ENCODE data around the gene PARM1. TPM values are rescaled to one million over a fixed set of nuclear protein-coding genes. Genes with fewer than 3 reads are reported as not detected.

PARM1 gene
- total and polyA plus RNA-seq, 2 of the 4 experiments (the other 2 are of a cell fraction) = 0.07 to 0.18 TPM

DNA sequence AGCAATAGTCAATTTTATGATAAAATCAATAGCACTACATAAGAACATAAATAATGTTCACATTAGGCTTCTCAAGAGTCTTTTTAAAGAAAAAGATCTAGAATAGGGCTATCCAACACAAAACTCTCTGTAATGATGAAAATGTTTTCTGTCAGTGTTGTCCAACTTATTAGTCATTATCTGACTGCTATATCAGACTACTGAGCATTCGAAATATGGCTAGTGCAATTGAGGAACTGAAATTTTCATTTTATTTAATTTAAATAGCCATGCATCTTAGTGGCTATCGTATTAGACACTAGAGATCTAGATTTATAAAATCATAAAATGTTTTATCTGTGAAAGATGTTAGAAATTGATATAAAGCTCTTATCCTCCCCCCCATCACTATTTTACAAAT, 26.0 kb downstream of the PARM1 start:
- Histone ChIP-seq H3K23ac (ENCODE audit: low read depth, low read length) (no peak overlapping the region), H3K27me3 (ENCODE audit: control insufficient read depth, insufficient read depth, low read length) (no peaks in the 10 kb centered on the region), H3K14ac (replicated peaks; ENCODE audit: low read depth, low read length) (no peak overlapping the region), H2BK120ac (ENCODE audit: low read depth, low read length) (no peak overlapping the region), H2BK15ac (ENCODE audit: low read depth, low read length) (no peak overlapping the region), H4K8ac (ENCODE audit: low read depth in 2 of 2, low read length in 2 of 2) (no peak overlapping the region), H4K5ac (ENCODE audit: low read depth, low read length) (no peak overlapping the region), H4K20me1 (ENCODE audit: insufficient read depth, low read length) (no peaks in the 10 kb centered on the region), H3K56ac (ENCODE audit: extremely low read depth, insufficient read depth, low read length) (no peak overlapping the region), H3K18ac (ENCODE audit: low read depth, low read length) (no peak overlapping the region), H3K4me3 (ENCODE audit: insufficient read depth, low read depth, low read length) (no peak overlapping the region), H3K4me2 (ENCODE audit: low read depth, low read length) (no peak overlapping the region), H3K36me3 (ENCODE audit: control insufficient read depth, insufficient read depth, low read length) (no peaks in the 10 kb centered on the region), H2BK20ac (ENCODE audit: low read depth, low read length) (no peak overlapping the region), H3K4ac (ENCODE audit: low read depth, low read length) (no peak overlapping the region), H2AK5ac (ENCODE audit: low read depth, low read length) (no peak overlapping the region), H3K9me1 (ENCODE audit: insufficient read depth, low read length) (no peaks in the 10 kb centered on the region), H4K91ac (ENCODE audit: insufficient read depth, low read depth, low read length) (no peak overlapping the region), H2AFZ (replicated peaks; ENCODE audit: low read length, poor library complexity) (no peak overlapping the region), H3K9ac (ENCODE audit: low read depth, low read length) (no peak overlapping the region), H3K9me3 (ENCODE audit: control insufficient read depth, insufficient read depth, low read length) (no peaks in the 10 kb centered on the region), H3K4me1 (ENCODE audit: control insufficient read depth, insufficient read depth, low read length) (no peaks in the 10 kb centered on the region), H3K79me1 (ENCODE audit: low read depth in 1 of 2, low read length in 2 of 2) (no peaks in the 10 kb centered on the region), H2AK9ac (replicated peaks; ENCODE audit: low read depth, low read length, poor library complexity) (no peak overlapping the region), H3K27ac (ENCODE audit: insufficient read depth, low read length) (no peak overlapping the region), H2BK5ac (ENCODE audit: low read depth, low read length, poor library complexity, severe bottlenecking) (no peak overlapping the region)
- BruUV-seq (replicated peaks) = no TSS peak
- POLR2A ChIA-PET (ENCODE audit: unreplicated experiment) = no interaction called here
- no CpG with 5 or more reads among the region's 2 CpGs for WGBS, 2 experiments (ENCODE audit: extremely low coverage in 2 of 2, insufficient read length in 1 of 2)
- DNase-seq = no peak
- no peak for ATAC-seq (ENCODE audit: low read depth)
- intact Hi-C loops (cut with micrococcal nuclease) (no loop called here), in situ Hi-C loops (cut with MboI; ENCODE audit: low sequenced_read_pairs) (no loop called here), dilution Hi-C loops (cut with HindIII; ENCODE audit: low sequenced_read_pairs, unreplicated experiment) (no loop called here)
- no peak for TF ChIP-seq NFE2L2 (IDR thresholded peaks at IDR 0.05; ENCODE audit: low read depth, low read length)
- no peak for TF ChIP-seq RFX5 (IDR thresholded peaks at IDR 0.05; ENCODE audit: low read depth, low read length)
- no peak for TF ChIP-seq RCOR1 (IDR thresholded peaks at IDR 0.05; ENCODE audit: insufficient replicate concordance, low read length)
- TF ChIP-seq MXI1 (IDR thresholded peaks at IDR 0.05; ENCODE audit: borderline replicate concordance, low read depth, low read length) = no peak
- TF ChIP-seq POLR2A (IDR thresholded peaks at IDR 0.05; ENCODE audit: low read depth, low read length) = no peak
- no peak for TF ChIP-seq RAD21 (IDR thresholded peaks at IDR 0.05; ENCODE audit: low read length)
- no peak for TF ChIP-seq SMC3 (IDR thresholded peaks at IDR 0.05; ENCODE audit: low read depth, low read length)
- TF ChIP-seq, protein P1, sequence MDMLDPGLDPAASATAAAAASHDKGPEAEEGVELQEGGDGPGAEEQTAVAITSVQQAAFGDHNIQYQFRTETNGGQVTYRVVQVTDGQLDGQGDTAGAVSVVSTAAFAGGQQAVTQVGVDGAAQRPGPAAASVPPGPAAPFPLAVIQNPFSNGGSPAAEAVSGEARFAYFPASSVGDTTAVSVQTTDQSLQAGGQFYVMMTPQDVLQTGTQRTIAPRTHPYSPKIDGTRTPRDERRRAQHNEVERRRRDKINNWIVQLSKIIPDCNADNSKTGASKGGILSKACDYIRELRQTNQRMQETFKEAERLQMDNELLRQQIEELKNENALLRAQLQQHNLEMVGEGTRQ (IDR thresholded peaks at IDR 0.05; ENCODE audit: low read depth, low read length) = no peak
- TF ChIP-seq, protein P2, sequence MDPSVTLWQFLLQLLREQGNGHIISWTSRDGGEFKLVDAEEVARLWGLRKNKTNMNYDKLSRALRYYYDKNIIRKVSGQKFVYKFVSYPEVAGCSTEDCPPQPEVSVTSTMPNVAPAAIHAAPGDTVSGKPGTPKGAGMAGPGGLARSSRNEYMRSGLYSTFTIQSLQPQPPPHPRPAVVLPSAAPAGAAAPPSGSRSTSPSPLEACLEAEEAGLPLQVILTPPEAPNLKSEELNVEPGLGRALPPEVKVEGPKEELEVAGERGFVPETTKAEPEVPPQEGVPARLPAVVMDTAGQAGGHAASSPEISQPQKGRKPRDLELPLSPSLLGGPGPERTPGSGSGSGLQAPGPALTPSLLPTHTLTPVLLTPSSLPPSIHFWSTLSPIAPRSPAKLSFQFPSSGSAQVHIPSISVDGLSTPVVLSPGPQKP (IDR thresholded peaks at IDR 0.05; ENCODE audit: borderline replicate concordance, low read depth, low read length) = no peak
- TF ChIP-seq, protein P3, sequence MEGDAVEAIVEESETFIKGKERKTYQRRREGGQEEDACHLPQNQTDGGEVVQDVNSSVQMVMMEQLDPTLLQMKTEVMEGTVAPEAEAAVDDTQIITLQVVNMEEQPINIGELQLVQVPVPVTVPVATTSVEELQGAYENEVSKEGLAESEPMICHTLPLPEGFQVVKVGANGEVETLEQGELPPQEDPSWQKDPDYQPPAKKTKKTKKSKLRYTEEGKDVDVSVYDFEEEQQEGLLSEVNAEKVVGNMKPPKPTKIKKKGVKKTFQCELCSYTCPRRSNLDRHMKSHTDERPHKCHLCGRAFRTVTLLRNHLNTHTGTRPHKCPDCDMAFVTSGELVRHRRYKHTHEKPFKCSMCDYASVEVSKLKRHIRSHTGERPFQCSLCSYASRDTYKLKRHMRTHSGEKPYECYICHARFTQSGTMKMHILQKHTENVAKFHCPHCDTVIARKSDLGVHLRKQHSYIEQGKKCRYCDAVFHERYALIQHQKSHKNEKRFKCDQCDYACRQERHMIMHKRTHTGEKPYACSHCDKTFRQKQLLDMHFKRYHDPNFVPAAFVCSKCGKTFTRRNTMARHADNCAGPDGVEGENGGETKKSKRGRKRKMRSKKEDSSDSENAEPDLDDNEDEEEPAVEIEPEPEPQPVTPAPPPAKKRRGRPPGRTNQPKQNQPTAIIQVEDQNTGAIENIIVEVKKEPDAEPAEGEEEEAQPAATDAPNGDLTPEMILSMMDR (conservative IDR thresholded peaks at IDR 0.05; ENCODE audit: low read depth, low read length) = no peak
- TF ChIP-seq MAFK (IDR thresholded peaks at IDR 0.05; ENCODE audit: low read depth, low read length) = no peak
- TF ChIP-seq BHLHE40 (IDR thresholded peaks at IDR 0.05; ENCODE audit: low read depth, low read length) = no peak
- no peak for TF ChIP-seq MAZ (IDR thresholded peaks at IDR 0.05; ENCODE audit: borderline replicate concordance, low read depth, low read length)
- no peak for TF ChIP-seq CHD1 (IDR thresholded peaks at IDR 0.05; ENCODE audit: low read depth, low read length)
- no peak for TF ChIP-seq CEBPB (IDR thresholded peaks at IDR 0.05; ENCODE audit: low read depth, low read length)
- no peak for TF ChIP-seq FOS (IDR thresholded peaks at IDR 0.05; ENCODE audit: low read depth, low read length)
- CTCF ChIA-PET = no interaction called here
